GM23338 (cell line): ENCODE results near the gene GRIK1. TPM values are rescaled to one million over a fixed set of nuclear protein-coding genes. Genes with fewer than 3 reads are reported as not detected.

Experiments
- ATAC-seq: fragments of 200-7000 bp; cut with Tn5 transposase; 3 replicates; pipeline ENCODE4 v1.9.1; 2020
- DNase-seq: peaks from one replicate; pipeline ENCODE4 v3.0.0-alpha.2; 2015; ENCODE audit warnings: low spot score
- H2AFZ ChIP-seq: fragments of 200-600 bp; sonication (generic); 2 replicates; pipeline ENCODE4 v1.8.0; 2016; ENCODE audit warnings: antibody characterized with exemption, mild to moderate bottlenecking, moderate library complexity
- H3F3A ChIP-seq: fragments of 200-600 bp; sonication (generic); replicated peaks from 2 replicates; pipeline ENCODE4 v1.8.0; 2017; ENCODE audit warnings: antibody characterized with exemption, mixed run types, low read depth
- H3K27ac ChIP-seq: fragments of 200-600 bp; sonication (generic); 2 replicates; pipeline ENCODE4 v1.6.1; 2016; ENCODE audit warnings: low read depth
- H3K27me3 ChIP-seq: fragments of 200-600 bp; sonication (generic); 2 replicates; pipeline ENCODE4 v1.8.0; 2016; ENCODE audit warnings: mild to moderate bottlenecking, mixed run types, moderate library complexity; ENCODE audit not compliant: insufficient read depth
- H3K36me3 ChIP-seq: fragments of 200-600 bp; sonication (generic); 2 replicates; pipeline ENCODE4 v1.8.0; 2016; ENCODE audit warnings: mild to moderate bottlenecking; ENCODE audit not compliant: insufficient read depth
- H3K4me1 ChIP-seq: fragments of 200-600 bp; sonication (generic); 2 replicates; pipeline ENCODE4 v1.8.0; 2016; ENCODE audit warnings: mild to moderate bottlenecking, moderate library complexity; ENCODE audit not compliant: insufficient read depth
- H3K4me2 ChIP-seq: fragments of 200-600 bp; sonication (generic); 2 replicates; pipeline ENCODE4 v1.7.1; 2017; ENCODE audit warnings: mixed run types
- H3K4me3 ChIP-seq: fragments of 200-600 bp; sonication (generic); 2 replicates; pipeline ENCODE4 v1.6.1; 2016; ENCODE audit warnings: mixed run types
- H3K79me2 ChIP-seq: fragments of 200-600 bp; sonication (generic); replicated peaks from 2 replicates; pipeline ENCODE4 v1.8.0; 2017; ENCODE audit warnings: mild to moderate bottlenecking; ENCODE audit not compliant: insufficient read depth
- H3K9me2 ChIP-seq: fragments of 200-600 bp; sonication (generic); 2 replicates; pipeline ENCODE4 v1.8.0; 2017; ENCODE audit not compliant: insufficient read depth
- H4K20me1 ChIP-seq: fragments of 200-600 bp; sonication (generic); replicated peaks from 2 replicates; pipeline ENCODE4 v1.8.0; 2017; ENCODE audit warnings: mild to moderate bottlenecking; ENCODE audit not compliant: insufficient read depth
- H3K27ac Mint-ChIP-seq: 2 replicates; pipeline ENCODE4 v1.8.0; 2020; ENCODE audit warnings: inconsistent platforms, mild to moderate bottlenecking, moderate library complexity, mixed read lengths
- H3K27me3 Mint-ChIP-seq: 3 replicates; pipeline ENCODE4 v1.8.0; 2022; ENCODE audit warnings: low read depth, mild to moderate bottlenecking, moderate library complexity, mixed read lengths, inconsistent platforms; ENCODE audit not compliant: insufficient read depth, poor library complexity
- H3K36me3 Mint-ChIP-seq: 3 replicates; pipeline ENCODE4 v1.8.0; 2021; ENCODE audit warnings: low read depth, mild to moderate bottlenecking, inconsistent platforms, moderate library complexity, mixed read lengths
- H3K4me1 Mint-ChIP-seq: 3 replicates; pipeline ENCODE4 v1.8.0; 2020; ENCODE audit warnings: mild to moderate bottlenecking, inconsistent platforms, mixed read lengths
- H3K4me3 Mint-ChIP-seq: 3 replicates; pipeline ENCODE4 v1.8.0; 2021; ENCODE audit warnings: moderate library complexity, mild to moderate bottlenecking, inconsistent platforms, mixed read lengths
- H3K9me3 Mint-ChIP-seq: 3 replicates; pipeline ENCODE4 v1.8.0; 2020; ENCODE audit warnings: moderate library complexity, mild to moderate bottlenecking, inconsistent platforms, mixed read lengths
- CREB1 ChIP-seq: fragments of 250-450 bp; sonication (Bioruptor Pico); IDR thresholded peaks from 2 replicates; pipeline ENCODE4 v1.5.0; 2020; ENCODE audit warnings: low read depth, mild to moderate bottlenecking, moderate library complexity
- EZH2 ChIP-seq: fragments of 200-600 bp; sonication (generic); IDR thresholded peaks from one replicate; pipeline ENCODE4 v1.8.0; 2017; ENCODE audit warnings: antibody characterized with exemption, mild to moderate bottlenecking, low read depth; ENCODE audit not compliant: unreplicated experiment
- EZH2phosphoT487 ChIP-seq: fragments of 200-600 bp; sonication (generic); IDR thresholded peaks from one replicate; pipeline ENCODE4 v1.8.1; 2018; ENCODE audit warnings: antibody characterized with exemption; ENCODE audit not compliant: unreplicated experiment
- JUNB ChIP-seq: IDR thresholded peaks from one replicate; pipeline ENCODE4 v1.6.1; 2016; ENCODE audit warnings: antibody characterized with exemption; ENCODE audit not compliant: unreplicated experiment
- NANOG ChIP-seq: IDR thresholded peaks from 2 replicates; pipeline ENCODE4 v1.6.1; 2016; ENCODE audit warnings: antibody characterized with exemption, borderline replicate concordance
- POLR2AphosphoS5 ChIP-seq: IDR thresholded peaks from 2 replicates; pipeline ENCODE4 v1.6.1; 2016; ENCODE audit warnings: antibody characterized with exemption, low read depth
- REST ChIP-seq: IDR thresholded peaks from one replicate; pipeline ENCODE4 v1.6.1; 2018; ENCODE audit warnings: antibody characterized with exemption; ENCODE audit not compliant: unreplicated experiment
- STAT1 ChIP-seq: IDR thresholded peaks from one replicate; pipeline ENCODE4 v1.6.1; 2016; ENCODE audit warnings: antibody characterized with exemption; ENCODE audit not compliant: unreplicated experiment
- ZNF114 ChIP-seq: fragments of 250-450 bp; sonication (Bioruptor Pico); IDR thresholded peaks from 2 replicates; pipeline ENCODE4 v1.5.0; 2020; ENCODE audit warnings: mild to moderate bottlenecking, moderate library complexity
- ZNF331 ChIP-seq: fragments of 250-450 bp; sonication (Bioruptor Pico); IDR thresholded peaks from 2 replicates; pipeline ENCODE4 v1.5.0; 2020; ENCODE audit warnings: low read depth, mild to moderate bottlenecking, moderate library complexity
- polyA plus RNA-seq: library from polyadenylated mRNA; unstranded; fragments of >200 nt; fragmentation: Nextera tagmentation; extraction: Ambion mirVana; gene quantifications from 2 replicates; pipeline ENCODE4 v1.2.1, GENCODE V29; 2016
- total RNA-seq: library from RNA; depleted of rRNA; stranded (reverse); fragments of >200 nt; shearing (Covaris generic); gene quantifications from 2 replicates; pipeline ENCODE4 v1.2.3, GENCODE V29; 2014
- TF ChIP-seq, protein P1 (sequence below): IDR thresholded peaks from 2 replicates; pipeline ENCODE4 v1.6.1; 2016; ENCODE audit warnings: antibody characterized with exemption
- TF ChIP-seq, protein P2 (sequence below), 2 experiments: fragments of 200-600 bp in 1 of 2; sonication (generic) in 1 of 2; conservative IDR thresholded peaks; 2 replicates each; pipeline versions ENCODE4 v1.5.1 to v1.6.1; 2016 to 2017; ENCODE audit warnings: antibody characterized with exemption in 2 of 2, low read depth in 2 of 2, mild to moderate bottlenecking in 2 of 2, moderate library complexity in 1 of 2

GRIK1 gene
- total and polyA plus RNA-seq, 2 experiments from 2014 or later = 0.18 to 0.42 TPM

- no peaks in the 10 kb centered on the region for H3K79me2 ChIP-seq
- H4K20me1 ChIP-seq = no peaks in the 10 kb centered on the region
- Mint-ChIP-seq H3K4me1 (no peaks in the 10 kb centered on the region), H3K36me3 (no peaks in the 10 kb centered on the region), H3K9me3 (no peaks in the 10 kb centered on the region), H3K4me3 (no peak overlapping the region), H3K27me3 (no peaks in the 10 kb centered on the region), H3K27ac (no peak overlapping the region)
- H3K27ac ChIP-seq = no peak overlapping the region
- H3K9me2 ChIP-seq = peaks cover 13% of the 10 kb centered on the region; the same call in 1 of the 2 replicates
- H3K27me3 ChIP-seq = no peaks in the 10 kb centered on the region
- no peak overlapping the region for H2AFZ ChIP-seq
- no peaks in the 10 kb centered on the region for H3F3A ChIP-seq
- no peak overlapping the region for H3K4me2 ChIP-seq
- TF ChIP-seq ZNF114 (CRISPR knock-in tag) (no peak), NANOG (no peak), EZH2phosphoT487 (no peak), CREB1 (no peak)
- no peaks in the 10 kb centered on the region for H3K36me3 ChIP-seq
- H3K4me3 ChIP-seq = no peak overlapping the region
- H3K4me1 ChIP-seq = no peaks in the 10 kb centered on the region
- no peak for ATAC-seq
- no peak for DNase-seq
Measured at GRCh38 chr21:29624776-29625175, 315.0 kb downstream of the GRIK1 start.

GRCh38 chr21:29621525-29621924 lies 318.3 kb downstream of the GRIK1 start:
- Histone ChIP-seq H3K36me3 (no peaks in the 10 kb centered on the region), H3K79me2 (no peaks in the 10 kb centered on the region), H3K4me3 (no peak overlapping the region), H3K27ac (no peak overlapping the region), H3K4me1 (peaks cover 14% of the 10 kb centered on the region), H4K20me1 (no peaks in the 10 kb centered on the region), H3K27me3 (no peaks in the 10 kb centered on the region), H2AFZ (no peak overlapping the region), H3K9me2 (peaks cover 13% of the 10 kb centered on the region; the same call in 1 of the 2 replicates), H3K4me2 (no peak overlapping the region), H3F3A (no peaks in the 10 kb centered on the region)
- Mint-ChIP-seq H3K27me3 (peaks cover 2% of the 10 kb centered on the region), H3K4me1 (peaks cover 15% of the 10 kb centered on the region), H3K36me3 (peaks cover 4% of the 10 kb centered on the region; the same call in 2 of the 3 replicates), H3K4me3 (no peak overlapping the region), H3K27ac (no peak overlapping the region; the same call in 1 of the 2 replicates), H3K9me3 (peaks cover 7% of the 10 kb centered on the region)
- ATAC-seq = no peak
- TF ChIP-seq NANOG = no peak
- TF ChIP-seq JUNB = no peak
- no peak for TF ChIP-seq EZH2
- TF ChIP-seq STAT1 = no peak
- TF ChIP-seq, protein P1, sequence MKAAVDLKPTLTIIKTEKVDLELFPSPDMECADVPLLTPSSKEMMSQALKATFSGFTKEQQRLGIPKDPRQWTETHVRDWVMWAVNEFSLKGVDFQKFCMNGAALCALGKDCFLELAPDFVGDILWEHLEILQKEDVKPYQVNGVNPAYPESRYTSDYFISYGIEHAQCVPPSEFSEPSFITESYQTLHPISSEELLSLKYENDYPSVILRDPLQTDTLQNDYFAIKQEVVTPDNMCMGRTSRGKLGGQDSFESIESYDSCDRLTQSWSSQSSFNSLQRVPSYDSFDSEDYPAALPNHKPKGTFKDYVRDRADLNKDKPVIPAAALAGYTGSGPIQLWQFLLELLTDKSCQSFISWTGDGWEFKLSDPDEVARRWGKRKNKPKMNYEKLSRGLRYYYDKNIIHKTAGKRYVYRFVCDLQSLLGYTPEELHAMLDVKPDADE = no peak
- no peak for TF ChIP-seq REST
- TF ChIP-seq, protein P2, sequence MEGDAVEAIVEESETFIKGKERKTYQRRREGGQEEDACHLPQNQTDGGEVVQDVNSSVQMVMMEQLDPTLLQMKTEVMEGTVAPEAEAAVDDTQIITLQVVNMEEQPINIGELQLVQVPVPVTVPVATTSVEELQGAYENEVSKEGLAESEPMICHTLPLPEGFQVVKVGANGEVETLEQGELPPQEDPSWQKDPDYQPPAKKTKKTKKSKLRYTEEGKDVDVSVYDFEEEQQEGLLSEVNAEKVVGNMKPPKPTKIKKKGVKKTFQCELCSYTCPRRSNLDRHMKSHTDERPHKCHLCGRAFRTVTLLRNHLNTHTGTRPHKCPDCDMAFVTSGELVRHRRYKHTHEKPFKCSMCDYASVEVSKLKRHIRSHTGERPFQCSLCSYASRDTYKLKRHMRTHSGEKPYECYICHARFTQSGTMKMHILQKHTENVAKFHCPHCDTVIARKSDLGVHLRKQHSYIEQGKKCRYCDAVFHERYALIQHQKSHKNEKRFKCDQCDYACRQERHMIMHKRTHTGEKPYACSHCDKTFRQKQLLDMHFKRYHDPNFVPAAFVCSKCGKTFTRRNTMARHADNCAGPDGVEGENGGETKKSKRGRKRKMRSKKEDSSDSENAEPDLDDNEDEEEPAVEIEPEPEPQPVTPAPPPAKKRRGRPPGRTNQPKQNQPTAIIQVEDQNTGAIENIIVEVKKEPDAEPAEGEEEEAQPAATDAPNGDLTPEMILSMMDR (conservative IDR thresholded peaks at IDR 0.05; ENCODE audit: low read depth in 2 of 2) = no peak
- TF ChIP-seq EZH2phosphoT487 = no peak
- no peak for TF ChIP-seq CREB1
- no peak for TF ChIP-seq ZNF331 (CRISPR knock-in tag)
- TF ChIP-seq POLR2AphosphoS5 = no peak
- TF ChIP-seq ZNF114 (CRISPR knock-in tag) = no peak
- no peak for DNase-seq
